ENCODE results near the gene TMEM154. TPM values are rescaled to one million over a fixed set of nuclear protein-coding genes. Genes with fewer than 3 reads are reported as not detected.

TMEM154 gene
- total and polyA plus RNA-seq, 7 donors: under 0.01 to 3.2 (median 0.69) TPM

- no peaks in the 10 kb centered on the region for H3K4me1 ChIP-seq
- H3K4me3 ChIP-seq: no peak overlapping the region
- H3K27me3 ChIP-seq: no peaks in the 10 kb centered on the region
- WGBS, 2 donors: 85 to 91% methylated on average over 3 of the region's 3 CpGs
- DNase-seq: no peak
- intact Hi-C loops (cut with DNase I): no loop called here
- no peak for TF ChIP-seq POLR2AphosphoS5 (IDR thresholded peaks at IDR 0.05)
- no peak overlapping the region for H3K27ac ChIP-seq
- no peaks in the 10 kb centered on the region for H3K36me3 ChIP-seq
- no peaks in the 10 kb centered on the region for H3K9me3 ChIP-seq
These were observed 98.1 kb downstream of the TMEM154 start for GRCh38 chr4:152581536-152582160.

GRCh38 chr4:152579916-152580315 lies 99.9 kb downstream of the TMEM154 start:
- Histone ChIP-seq H3K27ac (no peak overlapping the region), H3K9me3 (no peaks in the 10 kb centered on the region), H3K36me3 (no peaks in the 10 kb centered on the region), H3K4me3 (no peak overlapping the region), H3K4me1 (no peaks in the 10 kb centered on the region), H3K27me3 (no peaks in the 10 kb centered on the region)
- WGBS, 2 donors: 96 to 97% methylated on average over 6 of the region's 6 CpGs
- no peak for DNase-seq
- intact Hi-C loops (cut with DNase I): no loop called here
- TF ChIP-seq POLR2A (IDR thresholded peaks at IDR 0.05) (no peak), EP300 (IDR thresholded peaks at IDR 0.05) (no peak), CTCF (IDR thresholded peaks at IDR 0.05) (no peak), POLR2AphosphoS5 (IDR thresholded peaks at IDR 0.05) (no peak)

GRCh38 chr4:152579107-152579764 lies 100.6 kb downstream of the TMEM154 start:
- no peaks in the 10 kb centered on the region for H3K36me3 ChIP-seq
- no peaks in the 10 kb centered on the region for H3K27me3 ChIP-seq
- no peaks in the 10 kb centered on the region for H3K4me1 ChIP-seq
- H3K27ac ChIP-seq: no peak overlapping the region
- intact Hi-C loops (cut with DNase I): no loop called here
- H3K9me3 ChIP-seq: no peaks in the 10 kb centered on the region
- TF ChIP-seq EP300 (IDR thresholded peaks at IDR 0.05) (no peak), POLR2AphosphoS5 (IDR thresholded peaks at IDR 0.05) (no peak), POLR2A (IDR thresholded peaks at IDR 0.05) (no peak)
- WGBS, 2 donors: 88 to 89% methylated on average over 11 of the region's 11 CpGs
- DNase-seq: no peak
- H3K4me3 ChIP-seq: no peak overlapping the region

- Histone ChIP-seq H3K36me3 (no peaks in the 10 kb centered on the region), H3K4me3 (no peak overlapping the region), H3K27me3 (no peaks in the 10 kb centered on the region), H3K4me1 (no peaks in the 10 kb centered on the region), H3K9me3 (no peaks in the 10 kb centered on the region), H3K27ac (no peak overlapping the region)
- WGBS, 2 donors: 40 to 78% methylated on average over 1 of the region's 1 CpG
- no peak for DNase-seq
- intact Hi-C loops (cut with DNase I): no loop called here
- TF ChIP-seq POLR2AphosphoS5 (IDR thresholded peaks at IDR 0.05) (no peak), EP300 (IDR thresholded peaks at IDR 0.05) (no peak), CTCF (IDR thresholded peaks at IDR 0.05) (no peak), POLR2A (IDR thresholded peaks at IDR 0.05) (no peak)
These were observed 101.1 kb downstream of the TMEM154 start for GRCh38 chr4:152578670-152579069.

GRCh38 chr4:152577708-152578396 lies 101.9 kb downstream of the TMEM154 start:
- Histone ChIP-seq H3K9me3 (no peaks in the 10 kb centered on the region), H3K36me3 (no peaks in the 10 kb centered on the region), H3K4me3 (no peak overlapping the region), H3K4me1 (no peaks in the 10 kb centered on the region), H3K27me3 (no peaks in the 10 kb centered on the region), H3K27ac (no peak overlapping the region)
- 75 to 81% methylated on average over 6 of the region's 6 CpGs for WGBS, 2 donors
- intact Hi-C loops (cut with DNase I): no loop called here
- DNase-seq: no peak
- TF ChIP-seq EP300 (IDR thresholded peaks at IDR 0.05) (no peak), POLR2AphosphoS5 (IDR thresholded peaks at IDR 0.05) (no peak), POLR2A (IDR thresholded peaks at IDR 0.05) (no peak), CTCF (IDR thresholded peaks at IDR 0.05) (no peak)

All from sigmoid colon (tissue), 7 donors.